ENCODE results near the gene LUC7L.
"Not testable (repeated sequence)": the region's sequence is repeated elsewhere in the genome, so short reads cannot be mapped to it uniquely, and the experiment has no call there.

LUC7L gene

DNA sequence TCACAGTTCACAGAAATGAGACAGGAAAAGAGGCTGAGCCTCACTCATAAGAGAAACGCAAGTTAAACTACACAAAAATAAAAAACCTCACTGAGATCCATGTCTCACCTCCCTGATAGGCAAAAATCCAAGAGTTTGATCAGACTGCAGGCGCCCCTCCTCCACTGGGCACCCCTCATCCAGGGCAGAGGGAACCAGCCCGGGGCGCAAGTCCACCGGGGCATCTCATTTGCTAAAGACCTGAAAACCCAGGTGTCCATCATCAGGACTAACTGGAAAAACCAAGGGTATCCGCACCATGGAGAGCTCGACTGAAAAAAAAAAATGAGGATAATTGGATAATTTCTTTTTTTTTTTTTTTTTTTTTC, 74.2 kb downstream of the LUC7L start:
- H3K4me3 ChIP-seq (ENCODE audit: low read depth, low read length), result no peak overlapping the region
- TF ChIP-seq CTCF (IDR thresholded peaks at IDR 0.05; ENCODE audit: borderline replicate concordance, insufficient read depth, low read depth, low read length), result no peak

DNA sequence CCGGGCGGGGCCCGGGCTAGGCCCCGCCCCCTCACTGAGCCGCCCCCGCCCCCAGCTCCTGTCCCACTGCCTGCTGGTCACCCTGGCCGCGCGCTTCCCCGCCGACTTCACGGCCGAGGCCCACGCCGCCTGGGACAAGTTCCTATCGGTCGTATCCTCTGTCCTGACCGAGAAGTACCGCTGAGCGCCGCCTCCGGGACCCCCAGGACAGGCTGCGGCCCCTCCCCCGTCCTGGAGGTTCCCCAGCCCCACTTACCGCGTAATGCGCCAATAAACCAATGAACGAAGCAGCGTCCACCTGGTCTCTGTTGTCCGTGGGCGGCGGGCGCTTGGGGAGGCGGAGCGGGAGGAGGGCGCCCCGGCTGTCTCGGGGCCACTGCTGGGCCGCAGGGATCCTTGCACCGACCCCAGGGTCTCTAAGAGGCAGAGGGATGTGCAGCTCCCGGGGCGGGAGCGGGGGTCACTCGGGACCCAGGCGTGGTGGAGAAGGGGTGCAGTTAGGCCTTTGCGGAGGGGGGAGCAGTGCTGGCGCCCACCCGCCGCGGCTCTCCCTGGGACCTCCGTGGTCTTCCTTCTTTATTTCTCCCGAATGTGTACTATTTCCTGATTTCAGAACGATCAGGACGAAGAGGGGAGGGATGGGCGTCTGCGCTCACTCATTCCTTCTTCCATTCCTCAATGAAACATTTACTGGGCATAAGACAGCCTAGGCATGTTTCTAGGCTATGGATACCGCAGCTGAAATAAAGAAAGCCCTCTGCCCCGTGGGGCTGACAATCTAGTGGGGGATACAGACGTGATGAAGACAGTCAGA, 74.8 kb downstream of the LUC7L start:
- H3K4me3 ChIP-seq (ENCODE audit: low read depth, low read length), result no peak overlapping the region
- no peak for TF ChIP-seq CTCF (IDR thresholded peaks at IDR 0.05; ENCODE audit: borderline replicate concordance, insufficient read depth, low read depth, low read length)

DNA sequence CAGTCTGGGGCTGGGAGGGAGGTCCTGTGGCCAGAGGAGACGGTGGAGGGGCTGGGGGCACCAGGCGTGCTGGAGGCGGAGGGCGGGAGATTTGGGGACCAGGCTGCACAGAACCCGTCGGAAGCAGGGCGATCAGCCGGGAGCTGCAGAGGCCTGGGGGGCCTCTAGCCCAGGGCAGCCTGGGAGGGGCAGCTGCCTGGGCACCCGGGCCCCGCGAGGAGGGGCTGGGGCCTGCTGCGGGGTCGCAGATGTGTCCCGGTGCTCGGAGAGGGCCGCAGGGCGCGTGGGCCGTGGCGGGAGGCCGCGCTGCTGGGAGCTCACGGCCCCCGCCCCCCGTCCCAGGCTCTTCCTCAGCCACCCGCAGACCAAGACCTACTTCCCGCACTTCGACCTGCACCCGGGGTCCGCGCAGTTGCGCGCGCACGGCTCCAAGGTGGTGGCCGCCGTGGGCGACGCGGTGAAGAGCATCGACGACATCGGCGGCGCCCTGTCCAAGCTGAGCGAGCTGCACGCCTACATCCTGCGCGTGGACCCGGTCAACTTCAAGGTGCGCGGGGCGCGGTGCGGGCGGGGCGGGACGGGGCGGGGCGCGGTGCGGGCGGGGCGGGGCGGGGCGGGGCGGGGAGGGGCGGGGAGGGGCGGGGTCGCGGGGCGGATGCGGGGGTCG, 75.6 kb downstream of the LUC7L start:
- H3K4me3 ChIP-seq (ENCODE audit: low read depth, low read length), result not testable (repeated sequence)

DNA sequence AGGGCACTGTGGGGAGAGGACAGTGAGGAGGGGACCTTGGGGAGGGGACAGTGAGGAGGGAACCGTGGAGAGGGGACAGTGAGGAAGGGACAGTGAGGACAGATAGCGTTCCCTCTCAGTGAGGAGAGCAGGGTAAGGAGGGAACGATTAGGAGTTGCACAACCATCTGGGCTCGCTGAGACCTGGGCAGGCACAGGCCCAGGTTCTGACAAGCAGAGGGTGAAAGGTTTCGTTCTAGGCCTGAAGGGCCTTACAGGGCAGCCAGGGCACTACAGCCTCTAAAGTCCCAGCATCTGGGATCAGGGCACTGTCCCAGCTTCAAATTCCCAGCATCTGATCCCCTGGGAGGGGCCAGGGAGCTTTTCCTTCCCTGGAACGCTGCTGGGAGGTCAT, 76.1 kb downstream of the LUC7L start:
- H3K4me3 ChIP-seq (ENCODE audit: low read depth, low read length), result not testable (repeated sequence)

DNA sequence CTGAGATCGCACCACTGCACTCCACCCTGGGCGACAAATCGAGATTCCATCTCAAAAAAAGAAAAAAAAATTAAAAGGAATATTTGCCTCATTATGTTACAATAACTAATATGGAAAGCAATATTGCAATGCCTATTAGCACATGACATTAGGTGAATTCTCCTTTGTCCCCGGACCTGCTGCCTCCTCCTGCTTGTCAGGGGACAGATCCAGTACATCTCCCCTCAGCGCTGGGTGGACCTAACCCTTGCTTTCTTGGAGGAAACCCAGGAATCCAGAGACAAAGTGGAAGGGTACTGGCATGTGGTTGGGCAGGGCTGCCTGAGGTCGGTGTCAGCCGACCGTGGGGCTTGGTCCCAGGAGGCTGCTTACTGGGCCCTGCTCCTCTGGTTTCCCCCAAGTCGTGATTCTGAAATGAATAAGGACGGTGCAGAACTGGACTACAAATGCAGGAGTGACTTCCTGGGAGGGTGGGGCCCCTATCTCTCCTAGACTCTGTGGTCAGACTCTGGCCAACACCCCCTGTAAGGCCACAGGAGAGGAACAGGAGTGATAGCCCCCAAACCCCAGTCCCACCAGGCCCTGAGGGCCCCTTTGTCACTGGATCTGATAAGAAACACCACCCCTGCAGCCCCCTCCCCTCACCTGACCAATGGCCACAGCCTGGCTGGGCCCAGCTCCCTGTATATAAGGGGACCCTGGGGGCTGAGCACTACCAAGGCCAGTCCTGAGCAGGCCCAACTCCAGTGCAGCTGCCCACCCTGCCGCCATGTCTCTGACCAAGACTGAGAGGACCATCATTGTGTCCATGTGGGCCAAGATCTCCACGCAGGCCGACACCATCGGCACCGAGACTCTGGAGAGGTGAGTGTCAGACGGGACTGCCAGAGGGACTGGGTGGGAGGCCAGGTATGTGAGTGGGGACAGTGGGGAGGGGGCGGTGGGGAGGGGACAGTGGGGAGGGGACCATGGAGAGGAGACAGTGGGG, 76.8 kb downstream of the LUC7L start, which contains the start of gene HBZ:
Gene HBZ, plus strand, starts transcription at position 504 of the 988 bp plus-strand sequence. Its CDS starts 266 bp downstream, at position 770.
- no peak for TF ChIP-seq CTCF (IDR thresholded peaks at IDR 0.05; ENCODE audit: borderline replicate concordance, insufficient read depth, low read depth, low read length)
- no peak within 1 kb of the TSS for H3K4me3 ChIP-seq (ENCODE audit: low read depth, low read length)

GRCh38 chr16:149024-149660, 80.1 kb downstream of the LUC7L start:
- no peak overlapping the region for H3K4me3 ChIP-seq (ENCODE audit: low read depth, low read length)
- TF ChIP-seq CTCF (IDR thresholded peaks at IDR 0.05; ENCODE audit: borderline replicate concordance, insufficient read depth, low read depth, low read length), result no peak

DNA sequence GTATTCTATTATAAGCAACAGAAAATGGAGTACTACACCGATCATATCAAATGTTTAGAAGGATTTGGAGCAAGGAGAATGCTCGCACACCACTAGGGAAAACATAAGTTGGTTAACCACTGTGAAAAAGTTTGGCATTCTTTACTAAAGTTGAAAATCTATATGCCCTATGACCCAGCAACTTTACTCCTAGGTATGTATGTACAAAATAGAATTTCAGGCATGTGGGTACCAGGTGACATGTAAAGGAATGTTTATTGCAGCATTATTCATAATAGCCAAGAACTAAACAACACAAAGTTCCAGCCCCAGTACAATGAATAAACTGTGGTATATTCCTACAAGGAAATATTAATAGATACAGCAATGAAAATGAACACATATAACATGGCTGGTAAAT, 82.6 kb downstream of the LUC7L start:
- no peak overlapping the region for H3K4me3 ChIP-seq (ENCODE audit: low read depth, low read length)
- TF ChIP-seq CTCF (IDR thresholded peaks at IDR 0.05; ENCODE audit: borderline replicate concordance, insufficient read depth, low read depth, low read length), result no peak

All from GM12875 (cell line).